CD4-positive, alpha-beta T cell (primary cell): Measurements from ENCODE around the gene IL13RA1. TPM values are rescaled to one million over a fixed set of nuclear protein-coding genes. Genes with fewer than 3 reads are reported as not detected.

ENCODE experiments used
- ATAC-seq: fragments of 200-7000 bp; cut with Tn5 transposase; one replicate; pipeline ENCODE4 v1.10.0; 2022; ENCODE audit warnings: mild to moderate bottlenecking; ENCODE audit not compliant: poor library complexity
- CTCF ChIA-PET: fragments of 350-600 bp; sonication (Branson Sonifier 250); formaldehyde crosslinking; loops from one replicate; lab custom pipeline; 2021; ENCODE audit warnings: antibody characterized with exemption, inconsistent platforms; lab: Charles Lee
- POLR2A ChIA-PET: fragments of 350-600 bp; sonication (Branson Sonifier 250); formaldehyde crosslinking; loops from one replicate; lab custom pipeline; 2021; ENCODE audit warnings: antibody characterized with exemption, inconsistent platforms; lab: Charles Lee
- DNase-seq, 14 experiments: peaks; one replicate each; pipeline ENCODE4 v3.0.0-alpha.2; 2013 to 2020; ENCODE audit warnings: mixed read lengths in 2 of 14
- H3K27ac ChIP-seq, 2 donors: one replicate each; pipeline versions ENCODE4 v1.5.1 to v1.7.0; 2013; ENCODE audit warnings: low read length in 2 of 2, low read depth in 1 of 2, mild to moderate bottlenecking in 1 of 2
- H3K27me3 ChIP-seq, 2 experiments: 1 replicate in 1 of 2; 2 replicates in 1 of 2; pipeline versions ENCODE4 v1.6.1 to v1.7.0; 2013; ENCODE audit warnings: low read length in 2 of 2, control low read depth in 1 of 2, mild to moderate bottlenecking in 1 of 2, moderate library complexity in 1 of 2; ENCODE audit not compliant: insufficient read depth in 2 of 2, control insufficient read depth in 1 of 2
- H3K36me3 ChIP-seq: one replicate; pipeline ENCODE4 v1.6.1; 2013; ENCODE audit warnings: low read length, control low read depth; ENCODE audit not compliant: insufficient read depth
- H3K4me1 ChIP-seq: one replicate; pipeline ENCODE4 v1.6.1; 2013; ENCODE audit warnings: low read length, control low read depth; ENCODE audit not compliant: insufficient read depth
- H3K4me3 ChIP-seq: one replicate; pipeline ENCODE4 v1.5.1; 2013; ENCODE audit warnings: mild to moderate bottlenecking, low read length, moderate library complexity
- H3K9me3 ChIP-seq, 2 experiments: 1 replicate in 1 of 2; 2 replicates in 1 of 2; pipeline versions ENCODE4 v1.6.1 to v1.7.0; 2013; ENCODE audit warnings: low read length in 2 of 2, mild to moderate bottlenecking in 2 of 2, control low read depth in 1 of 2, moderate library complexity in 1 of 2; ENCODE audit not compliant: control insufficient read depth in 1 of 2, insufficient read depth in 1 of 2
- H3K27ac Mint-ChIP-seq: one replicate; pipeline ENCODE4 v1.8.0; 2020; ENCODE audit warnings: mixed read lengths
- H3K27me3 Mint-ChIP-seq: one replicate; pipeline ENCODE4 v1.8.0; 2021; ENCODE audit warnings: mixed read lengths
- H3K36me3 Mint-ChIP-seq: one replicate; pipeline ENCODE4 v1.8.0; 2021; ENCODE audit warnings: low read depth, mixed read lengths
- H3K4me1 Mint-ChIP-seq: one replicate; pipeline ENCODE4 v1.8.0; 2021; ENCODE audit warnings: low read depth, mixed read lengths
- H3K4me3 Mint-ChIP-seq: one replicate; pipeline ENCODE4 v1.8.0; 2020; ENCODE audit warnings: mild to moderate bottlenecking, mixed read lengths
- H3K9me3 Mint-ChIP-seq: one replicate; pipeline ENCODE4 v1.8.0; 2020; ENCODE audit warnings: mixed read lengths
- CTCF ChIP-seq: fragments of 200-600 bp; IDR thresholded peaks from one replicate; pipeline ENCODE4 v1.8.0; 2022; ENCODE audit warnings: antibody characterized with exemption, mild to moderate bottlenecking
- intact Hi-C, 2 experiments: fragments of 100-400 bp; cut with DNase I in 1 of 2; cut with micrococcal nuclease in 1 of 2; formaldehyde crosslinking; loops; one replicate each; pipeline versions ENCODE4 v1.15.1 to v1.9.0; 2023 to 2025; cut with DNase I, micrococcal nuclease
- total RNA-seq, 174 experiments: library from RNA in 2 of 174; stranded (reverse) in 2 of 174; gene quantifications; one replicate each; pipeline ENCODE4 v1.2.3 and lab custom pipeline; 2021 to 2026

IL13RA1 gene
- total RNA-seq, 2 experiments from 2014 or later: 0.69 to 0.78 TPM

GRCh38 chrX:118824173-118824730 lies 96.8 kb downstream of the IL13RA1 start:
- H3K36me3 Mint-ChIP-seq: no peaks in the 10 kb centered on the region
- H3K4me1 Mint-ChIP-seq: peaks cover 26% of the 10 kb centered on the region
- intact Hi-C loops: no loop called here
- no peaks in the 10 kb centered on the region for H3K9me3 Mint-ChIP-seq
- DNase-seq (peak in 1 of 14 experiments; percentile 2), ATAC-seq (no peak)
- POLR2A ChIA-PET: no interaction called here
- CTCF ChIA-PET: interaction anchor here (0.9 kb wide), 1 partner anchor 17 kb away, joined by 3 read pairs; no protein-coding TSS in a partner anchor
- Histone ChIP-seq H3K36me3 (no peaks in the 10 kb centered on the region), H3K27me3 (peaks cover 27 to 40% of the 10 kb centered on the region in 2 experiments), H3K27ac (no peak overlapping the region), H3K4me1 (peaks cover 30% of the 10 kb centered on the region), H3K4me3 (peak overlapping the region; percentile 40), H3K9me3 (no peaks in the 10 kb centered on the region)
- TF ChIP-seq CTCF: no peak
- H3K27me3 Mint-ChIP-seq: peaks cover 57% of the 10 kb centered on the region
- H3K27ac Mint-ChIP-seq: no peak overlapping the region
- peak overlapping the region; percentile 82 for H3K4me3 Mint-ChIP-seq

- Mint-ChIP-seq H3K27ac (no peak overlapping the region), H3K9me3 (no peaks in the 10 kb centered on the region), H3K4me3 (peak overlapping the region; percentile 49), H3K36me3 (no peaks in the 10 kb centered on the region), H3K27me3 (peaks cover 63% of the 10 kb centered on the region), H3K4me1 (peaks cover 26% of the 10 kb centered on the region)
- POLR2A ChIA-PET: no interaction called here
- peaks cover 27 to 40% of the 10 kb centered on the region in 2 experiments for H3K27me3 ChIP-seq
- TF ChIP-seq CTCF: no peak
- H3K4me3 ChIP-seq: no peak overlapping the region
- no peaks in the 10 kb centered on the region for H3K36me3 ChIP-seq
- ATAC-seq: no peak
- CTCF ChIA-PET: no interaction called here
- DNase-seq: no peak
- intact Hi-C loops: no loop called here
- H3K4me1 ChIP-seq: peaks cover 30% of the 10 kb centered on the region
- H3K9me3 ChIP-seq: no peaks in the 10 kb centered on the region
- H3K27ac ChIP-seq: no peak overlapping the region
Observed at GRCh38 chrX:118825227-118825626, 97.8 kb downstream of the IL13RA1 start.

GRCh38 chrX:118839334-118839958 lies 112.0 kb downstream of the IL13RA1 start:
- H3K36me3 Mint-ChIP-seq: no peaks in the 10 kb centered on the region
- H3K4me1 Mint-ChIP-seq: no peaks in the 10 kb centered on the region
- DNase-seq (peak; percentile 16 to 72 (median 40)), ATAC-seq (no peak)
- CTCF ChIA-PET: interaction anchor here (0.7 to 1.5 kb wide), 2 partner anchors 10 to 20 kb away, joined by 3 to 5 read pairs; no protein-coding TSS in a partner anchor
- H3K27me3 Mint-ChIP-seq: peaks cover 26% of the 10 kb centered on the region
- H3K4me3 Mint-ChIP-seq: peak overlapping the region; percentile 15
- peaks cover 8% of the 10 kb centered on the region for H3K4me1 ChIP-seq
- H3K9me3 ChIP-seq: no peaks in the 10 kb centered on the region
- H3K9me3 Mint-ChIP-seq: no peaks in the 10 kb centered on the region
- no peak overlapping the region for H3K27ac ChIP-seq
- no peaks in the 10 kb centered on the region for H3K36me3 ChIP-seq
- peak overlapping the region; percentile 44 for H3K4me3 ChIP-seq
- no peak overlapping the region for H3K27ac Mint-ChIP-seq
- peaks cover 0 to 11% of the 10 kb centered on the region in 2 experiments for H3K27me3 ChIP-seq
- peak; percentile 73 for TF ChIP-seq CTCF
- POLR2A ChIA-PET: no interaction called here
- intact Hi-C loops: no loop called here

Other genes with a start within 250 kb of the IL13RA1 start
- gene DOCK11, start 231.8 kb upstream of the IL13RA1 start, total RNA-seq: 10 to 100 TPM; 68.2 to 70.3 TPM
- gene ZCCHC12, start 96.2 kb downstream of the IL13RA1 start, total RNA-seq: under 1 TPM; 0.14 to 0.47 TPM
- gene LONRF3, start 247.0 kb downstream of the IL13RA1 start, total RNA-seq: 1 to 10 TPM; 4.9 to 5.5 TPM